ENCODE measurements around the gene PTGR3.

- TF ChIP-seq ARNTL (CRISPR knock-in tag; IDR thresholded peaks at IDR 0.05; ENCODE audit: borderline replicate concordance, low read depth) (no peak), ZFP30 (CRISPR knock-in tag; IDR thresholded peaks at IDR 0.05) (no peak), ZNF70 (CRISPR knock-in tag; IDR thresholded peaks at IDR 0.05) (no peak), RARB (CRISPR knock-in tag; IDR thresholded peaks at IDR 0.05) (no peak), GLIS3 (CRISPR knock-in tag; IDR thresholded peaks at IDR 0.05) (no peak)
- TF ChIP-seq, protein P1, sequence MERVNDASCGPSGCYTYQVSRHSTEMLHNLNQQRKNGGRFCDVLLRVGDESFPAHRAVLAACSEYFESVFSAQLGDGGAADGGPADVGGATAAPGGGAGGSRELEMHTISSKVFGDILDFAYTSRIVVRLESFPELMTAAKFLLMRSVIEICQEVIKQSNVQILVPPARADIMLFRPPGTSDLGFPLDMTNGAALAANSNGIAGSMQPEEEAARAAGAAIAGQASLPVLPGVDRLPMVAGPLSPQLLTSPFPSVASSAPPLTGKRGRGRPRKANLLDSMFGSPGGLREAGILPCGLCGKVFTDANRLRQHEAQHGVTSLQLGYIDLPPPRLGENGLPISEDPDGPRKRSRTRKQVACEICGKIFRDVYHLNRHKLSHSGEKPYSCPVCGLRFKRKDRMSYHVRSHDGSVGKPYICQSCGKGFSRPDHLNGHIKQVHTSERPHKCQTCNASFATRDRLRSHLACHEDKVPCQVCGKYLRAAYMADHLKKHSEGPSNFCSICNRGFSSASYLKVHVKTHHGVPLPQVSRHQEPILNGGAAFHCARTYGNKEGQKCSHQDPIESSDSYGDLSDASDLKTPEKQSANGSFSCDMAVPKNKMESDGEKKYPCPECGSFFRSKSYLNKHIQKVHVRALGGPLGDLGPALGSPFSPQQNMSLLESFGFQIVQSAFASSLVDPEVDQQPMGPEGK (CRISPR knock-in tag; IDR thresholded peaks at IDR 0.05; ENCODE audit: borderline replicate concordance), result no peak
Measured at GRCh38 chr18:75253043-75253442, 44.1 kb upstream of the PTGR3 start.

Data from SK-N-SH treated with all-trans-retinoic acid at 6 μM for 48 hours (cell line).